Measurements from ENCODE around the gene ASMTL. TPM values are rescaled to one million over a fixed set of nuclear protein-coding genes. Genes with fewer than 3 reads are reported as not detected.

ASMTL gene
- total and polyA plus RNA-seq, 2 experiments from 2014 or later: 53.7 to 61.2 TPM

GRCh38 chrX:1442016-1442665 lies 10.6 kb downstream of the ASMTL start:
- H3K4me1 ChIP-seq (ENCODE audit: insufficient read depth): no peaks in the 10 kb centered on the region
- H3K36me3 Mint-ChIP-seq (ENCODE audit: low read depth): peaks cover 85% of the 10 kb centered on the region
- TF ChIP-seq, protein P1, sequence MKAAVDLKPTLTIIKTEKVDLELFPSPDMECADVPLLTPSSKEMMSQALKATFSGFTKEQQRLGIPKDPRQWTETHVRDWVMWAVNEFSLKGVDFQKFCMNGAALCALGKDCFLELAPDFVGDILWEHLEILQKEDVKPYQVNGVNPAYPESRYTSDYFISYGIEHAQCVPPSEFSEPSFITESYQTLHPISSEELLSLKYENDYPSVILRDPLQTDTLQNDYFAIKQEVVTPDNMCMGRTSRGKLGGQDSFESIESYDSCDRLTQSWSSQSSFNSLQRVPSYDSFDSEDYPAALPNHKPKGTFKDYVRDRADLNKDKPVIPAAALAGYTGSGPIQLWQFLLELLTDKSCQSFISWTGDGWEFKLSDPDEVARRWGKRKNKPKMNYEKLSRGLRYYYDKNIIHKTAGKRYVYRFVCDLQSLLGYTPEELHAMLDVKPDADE (IDR thresholded peaks at IDR 0.05): no peak
- peaks cover 61% of the 10 kb centered on the region for H3K79me2 ChIP-seq (replicated peaks; ENCODE audit: insufficient read depth)
- peaks cover 72% of the 10 kb centered on the region for H3K9me3 Mint-ChIP-seq
- no peak overlapping the region for H3K4me3 Mint-ChIP-seq
- no peak overlapping the region for H3K27ac Mint-ChIP-seq
- no peak overlapping the region for H3K27ac ChIP-seq (ENCODE audit: low read depth)
- peaks cover 17% of the 10 kb centered on the region for H4K20me1 ChIP-seq (replicated peaks; ENCODE audit: insufficient read depth)
- ATAC-seq (no peak), DNase-seq (ENCODE audit: low spot score) (no peak)
- H3K27me3 Mint-ChIP-seq (ENCODE audit: insufficient read depth, low read depth, poor library complexity): peaks cover 2% of the 10 kb centered on the region
- H3K4me3 ChIP-seq: no peak overlapping the region
- H3K9me2 ChIP-seq (ENCODE audit: insufficient read depth): peaks cover 4% of the 10 kb centered on the region; the same call in 1 of the 2 replicates
- H3K4me1 Mint-ChIP-seq: no peaks in the 10 kb centered on the region
- no peak overlapping the region for H3K4me2 ChIP-seq
- peaks cover 8% of the 10 kb centered on the region; the same call in 1 of the 2 replicates for H3K36me3 ChIP-seq (ENCODE audit: insufficient read depth)
- H3F3A ChIP-seq (replicated peaks; ENCODE audit: low read depth): no peaks in the 10 kb centered on the region
- H3K27me3 ChIP-seq (ENCODE audit: insufficient read depth): no peaks in the 10 kb centered on the region
- H2AFZ ChIP-seq: no peak overlapping the region

DNA sequence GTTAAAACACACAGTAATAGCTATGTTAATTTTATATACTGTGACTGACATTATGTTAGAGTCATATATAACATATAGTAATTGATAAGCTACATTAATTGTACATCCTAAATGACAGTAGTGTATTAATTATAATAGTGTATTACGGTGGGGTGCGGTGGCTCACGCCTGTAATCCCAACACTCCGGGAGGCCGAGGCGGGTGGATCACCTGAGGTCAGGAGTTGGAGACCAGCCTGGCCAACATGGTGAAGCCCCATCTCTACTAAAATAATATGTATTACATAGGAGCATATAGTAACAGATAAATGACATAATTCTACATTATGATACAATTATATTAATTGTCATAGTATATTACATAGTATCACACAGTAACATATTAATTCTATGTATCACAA lies 12.2 kb downstream of the ASMTL start:
- Histone ChIP-seq H2AFZ (no peak overlapping the region), H3K4me2 (no peak overlapping the region), H3K27me3 (ENCODE audit: insufficient read depth) (no peaks in the 10 kb centered on the region), H3K9me2 (ENCODE audit: insufficient read depth) (no peaks in the 10 kb centered on the region), H4K20me1 (replicated peaks; ENCODE audit: insufficient read depth) (peaks cover 20% of the 10 kb centered on the region), H3K4me3 (no peak overlapping the region), H3K27ac (ENCODE audit: low read depth) (no peak overlapping the region), H3K79me2 (replicated peaks; ENCODE audit: insufficient read depth) (peaks cover 45% of the 10 kb centered on the region), H3F3A (replicated peaks; ENCODE audit: low read depth) (no peaks in the 10 kb centered on the region), H3K36me3 (ENCODE audit: insufficient read depth) (peaks cover 8% of the 10 kb centered on the region; the same call in 1 of the 2 replicates), H3K4me1 (ENCODE audit: insufficient read depth) (no peaks in the 10 kb centered on the region)
- ATAC-seq (no peak), DNase-seq (ENCODE audit: low spot score) (no peak)
- no peaks in the 10 kb centered on the region for H3K4me1 Mint-ChIP-seq
- no peak overlapping the region for H3K4me3 Mint-ChIP-seq
- peaks cover 67% of the 10 kb centered on the region for H3K9me3 Mint-ChIP-seq
- H3K27ac Mint-ChIP-seq: no peak overlapping the region
- peaks cover 10% of the 10 kb centered on the region for H3K27me3 Mint-ChIP-seq (ENCODE audit: insufficient read depth, low read depth, poor library complexity)
- peaks cover 83% of the 10 kb centered on the region for H3K36me3 Mint-ChIP-seq (ENCODE audit: low read depth)
- TF ChIP-seq EZH2phosphoT487 (IDR thresholded peaks at IDR 0.05; ENCODE audit: unreplicated experiment) (no peak), JUNB (IDR thresholded peaks at IDR 0.05; ENCODE audit: unreplicated experiment) (no peak), POLR2AphosphoS5 (IDR thresholded peaks at IDR 0.05; ENCODE audit: low read depth) (no peak), EZH2 (IDR thresholded peaks at IDR 0.05; ENCODE audit: low read depth, unreplicated experiment) (no peak), ZNF331 (CRISPR knock-in tag; IDR thresholded peaks at IDR 0.05; ENCODE audit: low read depth) (no peak), NANOG (IDR thresholded peaks at IDR 0.05; ENCODE audit: borderline replicate concordance) (no peak)
- TF ChIP-seq, protein P2, sequence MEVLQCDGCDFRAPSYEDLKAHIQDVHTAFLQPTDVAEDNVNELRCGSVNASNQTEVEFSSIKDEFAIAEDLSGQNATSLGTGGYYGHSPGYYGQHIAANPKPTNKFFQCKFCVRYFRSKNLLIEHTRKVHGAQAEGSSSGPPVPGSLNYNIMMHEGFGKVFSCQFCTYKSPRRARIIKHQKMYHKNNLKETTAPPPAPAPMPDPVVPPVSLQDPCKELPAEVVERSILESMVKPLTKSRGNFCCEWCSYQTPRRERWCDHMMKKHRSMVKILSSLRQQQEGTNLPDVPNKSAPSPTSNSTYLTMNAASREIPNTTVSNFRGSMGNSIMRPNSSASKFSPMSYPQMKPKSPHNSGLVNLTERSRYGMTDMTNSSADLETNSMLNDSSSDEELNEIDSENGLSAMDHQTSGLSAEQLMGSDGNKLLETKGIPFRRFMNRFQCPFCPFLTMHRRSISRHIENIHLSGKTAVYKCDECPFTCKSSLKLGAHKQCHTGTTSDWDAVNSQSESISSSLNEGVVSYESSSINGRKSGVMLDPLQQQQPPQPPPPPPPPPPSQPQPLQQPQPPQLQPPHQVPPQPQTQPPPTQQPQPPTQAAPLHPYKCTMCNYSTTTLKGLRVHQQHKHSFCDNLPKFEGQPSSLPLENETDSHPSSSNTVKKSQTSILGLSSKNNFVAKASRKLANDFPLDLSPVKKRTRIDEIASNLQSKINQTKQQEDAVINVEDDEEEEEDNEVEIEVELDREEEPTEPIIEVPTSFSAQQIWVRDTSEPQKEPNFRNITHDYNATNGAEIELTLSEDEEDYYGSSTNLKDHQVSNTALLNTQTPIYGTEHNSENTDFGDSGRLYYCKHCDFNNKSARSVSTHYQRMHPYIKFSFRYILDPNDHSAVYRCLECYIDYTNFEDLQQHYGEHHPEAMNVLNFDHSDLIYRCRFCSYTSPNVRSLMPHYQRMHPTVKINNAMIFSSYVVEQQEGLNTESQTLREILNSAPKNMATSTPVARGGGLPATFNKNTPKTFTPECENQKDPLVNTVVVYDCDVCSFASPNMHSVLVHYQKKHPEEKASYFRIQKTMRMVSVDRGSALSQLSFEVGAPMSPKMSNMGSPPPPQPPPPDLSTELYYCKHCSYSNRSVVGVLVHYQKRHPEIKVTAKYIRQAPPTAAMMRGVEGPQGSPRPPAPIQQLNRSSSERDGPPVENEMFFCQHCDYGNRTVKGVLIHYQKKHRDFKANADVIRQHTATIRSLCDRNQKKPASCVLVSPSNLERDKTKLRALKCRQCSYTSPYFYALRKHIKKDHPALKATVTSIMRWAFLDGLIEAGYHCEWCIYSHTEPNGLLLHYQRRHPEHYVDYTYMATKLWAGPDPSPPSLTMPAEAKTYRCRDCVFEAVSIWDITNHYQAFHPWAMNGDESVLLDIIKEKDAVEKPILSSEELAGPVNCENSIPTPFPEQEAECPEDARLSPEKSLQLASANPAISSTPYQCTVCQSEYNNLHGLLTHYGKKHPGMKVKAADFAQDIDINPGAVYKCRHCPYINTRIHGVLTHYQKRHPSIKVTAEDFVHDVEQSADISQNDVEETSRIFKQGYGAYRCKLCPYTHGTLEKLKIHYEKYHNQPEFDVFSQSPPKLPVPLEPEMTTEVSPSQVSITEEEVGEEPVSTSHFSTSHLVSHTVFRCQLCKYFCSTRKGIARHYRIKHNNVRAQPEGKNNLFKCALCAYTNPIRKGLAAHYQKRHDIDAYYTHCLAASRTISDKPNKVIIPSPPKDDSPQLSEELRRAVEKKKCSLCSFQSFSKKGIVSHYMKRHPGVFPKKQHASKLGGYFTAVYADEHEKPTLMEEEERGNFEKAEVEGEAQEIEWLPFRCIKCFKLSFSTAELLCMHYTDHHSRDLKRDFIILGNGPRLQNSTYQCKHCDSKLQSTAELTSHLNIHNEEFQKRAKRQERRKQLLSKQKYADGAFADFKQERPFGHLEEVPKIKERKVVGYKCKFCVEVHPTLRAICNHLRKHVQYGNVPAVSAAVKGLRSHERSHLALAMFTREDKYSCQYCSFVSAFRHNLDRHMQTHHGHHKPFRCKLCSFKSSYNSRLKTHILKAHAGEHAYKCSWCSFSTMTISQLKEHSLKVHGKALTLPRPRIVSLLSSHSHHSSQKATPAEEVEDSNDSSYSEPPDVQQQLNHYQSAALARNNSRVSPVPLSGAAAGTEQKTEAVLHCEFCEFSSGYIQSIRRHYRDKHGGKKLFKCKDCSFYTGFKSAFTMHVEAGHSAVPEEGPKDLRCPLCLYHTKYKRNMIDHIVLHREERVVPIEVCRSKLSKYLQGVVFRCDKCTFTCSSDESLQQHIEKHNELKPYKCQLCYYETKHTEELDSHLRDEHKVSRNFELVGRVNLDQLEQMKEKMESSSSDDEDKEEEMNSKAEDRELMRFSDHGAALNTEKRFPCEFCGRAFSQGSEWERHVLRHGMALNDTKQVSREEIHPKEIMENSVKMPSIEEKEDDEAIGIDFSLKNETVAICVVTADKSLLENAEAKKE (CRISPR knock-in tag; IDR thresholded peaks at IDR 0.05): no peak

Data from GM23338 (cell line).